ENCODE results near the gene FILIP1.

DNA sequence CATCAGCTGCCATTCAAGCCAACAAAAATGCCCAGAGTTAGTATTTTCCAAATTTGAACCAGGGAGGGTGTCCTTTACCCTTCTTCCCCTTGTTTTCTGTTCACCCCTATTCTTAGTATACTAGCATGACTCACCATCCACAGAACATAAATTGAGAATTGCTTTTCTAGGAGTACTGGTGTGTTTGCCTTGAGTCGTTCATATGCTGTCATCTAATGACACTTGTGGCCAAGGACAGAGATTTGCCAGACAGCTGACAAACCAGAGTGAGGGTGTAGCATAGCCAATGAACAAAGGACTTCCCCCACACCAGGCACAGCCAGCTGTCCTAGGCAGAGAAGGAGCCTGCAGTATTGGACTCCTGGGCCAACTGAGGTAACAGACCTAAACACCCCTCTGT is 62.2 kb downstream of the FILIP1 start:
- TF ChIP-seq, protein P1, sequence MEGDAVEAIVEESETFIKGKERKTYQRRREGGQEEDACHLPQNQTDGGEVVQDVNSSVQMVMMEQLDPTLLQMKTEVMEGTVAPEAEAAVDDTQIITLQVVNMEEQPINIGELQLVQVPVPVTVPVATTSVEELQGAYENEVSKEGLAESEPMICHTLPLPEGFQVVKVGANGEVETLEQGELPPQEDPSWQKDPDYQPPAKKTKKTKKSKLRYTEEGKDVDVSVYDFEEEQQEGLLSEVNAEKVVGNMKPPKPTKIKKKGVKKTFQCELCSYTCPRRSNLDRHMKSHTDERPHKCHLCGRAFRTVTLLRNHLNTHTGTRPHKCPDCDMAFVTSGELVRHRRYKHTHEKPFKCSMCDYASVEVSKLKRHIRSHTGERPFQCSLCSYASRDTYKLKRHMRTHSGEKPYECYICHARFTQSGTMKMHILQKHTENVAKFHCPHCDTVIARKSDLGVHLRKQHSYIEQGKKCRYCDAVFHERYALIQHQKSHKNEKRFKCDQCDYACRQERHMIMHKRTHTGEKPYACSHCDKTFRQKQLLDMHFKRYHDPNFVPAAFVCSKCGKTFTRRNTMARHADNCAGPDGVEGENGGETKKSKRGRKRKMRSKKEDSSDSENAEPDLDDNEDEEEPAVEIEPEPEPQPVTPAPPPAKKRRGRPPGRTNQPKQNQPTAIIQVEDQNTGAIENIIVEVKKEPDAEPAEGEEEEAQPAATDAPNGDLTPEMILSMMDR (IDR thresholded peaks at IDR 0.05 in 4 of 5, conservative IDR thresholded peaks at IDR 0.05 in 1 of 5) = no peak
- TF ChIP-seq POLR2A (IDR thresholded peaks at IDR 0.05) = peak in 1 of 2 donors; percentile 30
